Vagina (tissue), 2 donors: ENCODE results near the gene MRPL34.

Experiments used
- POLR2A ChIP-seq, 2 donors: fragments of 450-650 bp; IDR thresholded peaks; one replicate each; pipeline ENCODE4 v1.6.1; 2017; ENCODE audit warnings: antibody characterized with exemption in 2 of 2, mild to moderate bottlenecking in 2 of 2, moderate library complexity in 2 of 2
- POLR2AphosphoS5 ChIP-seq, 2 donors: sonication (generic); formaldehyde crosslinking; IDR thresholded peaks; one replicate each; pipeline ENCODE4 v1.9.0; 2017; ENCODE audit warnings: antibody characterized with exemption in 2 of 2, mild to moderate bottlenecking in 2 of 2, low read depth in 1 of 2; ENCODE audit not compliant: insufficient read depth in 1 of 2
- TF ChIP-seq, protein P1 (sequence below), 3 experiments: fragments of 450-650 bp in 2 of 3; fragments of 200-600 bp in 1 of 3; sonication (generic) in 1 of 3; IDR thresholded peaks; one replicate each; pipeline ENCODE4 v1.5.1; 2017 to 2019; ENCODE audit warnings: antibody characterized with exemption in 3 of 3, mild to moderate bottlenecking in 2 of 3, moderate library complexity in 2 of 3

DNA sequence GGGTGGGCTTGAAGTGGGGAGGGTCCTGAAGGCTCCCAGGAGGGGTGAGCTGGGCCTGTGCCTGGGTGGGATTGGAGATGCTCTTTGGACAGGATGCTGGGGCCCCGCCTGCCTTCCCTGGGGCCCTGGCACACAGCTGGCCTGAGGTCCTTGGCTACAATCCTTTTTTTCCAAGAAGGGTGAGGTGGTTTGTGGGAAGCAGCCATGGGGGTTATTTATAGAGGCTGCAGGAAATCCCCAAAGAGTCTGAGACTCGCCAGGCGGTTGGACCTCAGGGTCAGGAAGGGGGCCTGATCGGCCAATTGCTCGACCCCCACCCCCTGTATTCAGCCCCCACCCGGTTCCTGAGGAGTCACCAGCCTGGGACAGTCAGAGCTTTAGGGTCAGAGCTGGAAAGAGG, 41.7 kb downstream of the MRPL34 start:
- TF ChIP-seq, protein P1, sequence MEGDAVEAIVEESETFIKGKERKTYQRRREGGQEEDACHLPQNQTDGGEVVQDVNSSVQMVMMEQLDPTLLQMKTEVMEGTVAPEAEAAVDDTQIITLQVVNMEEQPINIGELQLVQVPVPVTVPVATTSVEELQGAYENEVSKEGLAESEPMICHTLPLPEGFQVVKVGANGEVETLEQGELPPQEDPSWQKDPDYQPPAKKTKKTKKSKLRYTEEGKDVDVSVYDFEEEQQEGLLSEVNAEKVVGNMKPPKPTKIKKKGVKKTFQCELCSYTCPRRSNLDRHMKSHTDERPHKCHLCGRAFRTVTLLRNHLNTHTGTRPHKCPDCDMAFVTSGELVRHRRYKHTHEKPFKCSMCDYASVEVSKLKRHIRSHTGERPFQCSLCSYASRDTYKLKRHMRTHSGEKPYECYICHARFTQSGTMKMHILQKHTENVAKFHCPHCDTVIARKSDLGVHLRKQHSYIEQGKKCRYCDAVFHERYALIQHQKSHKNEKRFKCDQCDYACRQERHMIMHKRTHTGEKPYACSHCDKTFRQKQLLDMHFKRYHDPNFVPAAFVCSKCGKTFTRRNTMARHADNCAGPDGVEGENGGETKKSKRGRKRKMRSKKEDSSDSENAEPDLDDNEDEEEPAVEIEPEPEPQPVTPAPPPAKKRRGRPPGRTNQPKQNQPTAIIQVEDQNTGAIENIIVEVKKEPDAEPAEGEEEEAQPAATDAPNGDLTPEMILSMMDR (IDR thresholded peaks at IDR 0.05): no peak
- no peak for TF ChIP-seq POLR2A (IDR thresholded peaks at IDR 0.05)
- TF ChIP-seq POLR2AphosphoS5 (IDR thresholded peaks at IDR 0.05; ENCODE audit: insufficient read depth in 1 of 2, low read depth in 1 of 2): peak; percentile 11 to 32
